Adrenal gland (tissue), 5 donors: ENCODE measurements around the gene SNN.

Experiments used
- CTCF ChIP-seq, 6 experiments: fragments of 450-650 bp in 4 of 6; fragments of 200-600 bp in 2 of 6; sonication (generic) in 1 of 6; IDR thresholded peaks; 1 replicate in 5 of 6; 2 replicates in 1 of 6; pipeline versions ENCODE4 v1.5.1 to v1.8.0; 2016 to 2021; ENCODE audit warnings: antibody characterized with exemption in 6 of 6, mild to moderate bottlenecking in 2 of 6, moderate library complexity in 1 of 6
- POLR2A ChIP-seq, 2 donors: fragments of 450-650 bp; IDR thresholded peaks; one replicate each; pipeline ENCODE4 v1.6.1; 2017; ENCODE audit warnings: antibody characterized with exemption in 2 of 2, mild to moderate bottlenecking in 2 of 2, moderate library complexity in 1 of 2
- donor health status: DM: no; HTN: no; CAD: no.

- TF ChIP-seq CTCF (IDR thresholded peaks at IDR 0.05) (no peak), POLR2A (IDR thresholded peaks at IDR 0.05) (no peak)
Observed at GRCh38 chr16:11674818-11675560, 6.7 kb downstream of the SNN start.
